Left lung (tissue), 10 donors: ENCODE results near the gene HOMEZ. TPM values are rescaled to one million over a fixed set of nuclear protein-coding genes. Genes with fewer than 3 reads are reported as not detected.

Experiments used
- ATAC-seq: fragments of 200-7000 bp; cut with Tn5 transposase; one replicate; pipeline ENCODE4 v1.9.1; 2020; ENCODE audit warnings: moderate library complexity
- DNase-seq, 4 donors: peaks; one replicate each; pipeline ENCODE4 v3.0.0-alpha.2; 2013 to 2020
- H3K27ac ChIP-seq, 2 donors: fragments of 200-600 bp; sonication (generic) in 1 of 2; one replicate each; pipeline versions ENCODE4 v1.5.0 to v1.8.0; 2020 to 2021
- H3K27me3 ChIP-seq, 2 donors: fragments of 200-600 bp; sonication (generic) in 1 of 2; one replicate each; pipeline versions ENCODE4 v1.5.0 to v1.8.0; 2020 to 2021
- H3K36me3 ChIP-seq, 2 donors: fragments of 200-600 bp; sonication (generic) in 1 of 2; one replicate each; pipeline versions ENCODE4 v1.5.0 to v1.8.0; 2020 to 2021
- H3K4me1 ChIP-seq, 2 donors: fragments of 200-600 bp; one replicate each; pipeline ENCODE4 v1.8.0; 2021
- H3K4me3 ChIP-seq, 2 donors: fragments of 200-600 bp; sonication (generic) in 1 of 2; one replicate each; pipeline versions ENCODE4 v1.5.0 to v1.8.0; 2020 to 2021; ENCODE audit warnings: mild to moderate bottlenecking in 1 of 2
- H3K9me3 ChIP-seq, 2 donors: fragments of 200-600 bp; sonication (generic) in 1 of 2; one replicate each; pipeline versions ENCODE4 v1.5.0 to v1.8.0; 2020 to 2021
- intact Hi-C, 2 donors: fragments of 100-400 bp; cut with DNase I; formaldehyde crosslinking; loops; one replicate each; pipeline versions ENCODE4 v1.11.2 to v1.14.2; 2022
- polyA plus RNA-seq, 6 donors: library from polyadenylated mRNA; unstranded; fragments of 120-200 nt; gene quantifications; one replicate each; pipeline ENCODE4 v1.2.1, GENCODE V29; 2013; ENCODE audit not compliant: insufficient read length in 6 of 6
- total RNA-seq, 2 donors: library from RNA; stranded (reverse); fragmentation: NEBNext Ultra II Directional; extraction: Animal tissue kit (Norgen Biotek cat#: 25700); gene quantifications; one replicate each; pipeline ENCODE4 v1.2.1, GENCODE V29; 2021
- TF ChIP-seq, protein P1 (sequence below), 2 donors: fragments of 200-600 bp; sonication (generic) in 1 of 2; IDR thresholded peaks; one replicate each; pipeline versions ENCODE4 v1.5.0 to v1.8.0; 2021; ENCODE audit warnings: antibody characterized with exemption in 2 of 2
- donor health status: DM: no; HTN: yes; CAD: no.
- donor health status: DM: no; HTN: no; CAD: no.

HOMEZ gene
- total and polyA plus RNA-seq, 8 donors: 11.9 to 18.6 (median 15.4) TPM

DNA sequence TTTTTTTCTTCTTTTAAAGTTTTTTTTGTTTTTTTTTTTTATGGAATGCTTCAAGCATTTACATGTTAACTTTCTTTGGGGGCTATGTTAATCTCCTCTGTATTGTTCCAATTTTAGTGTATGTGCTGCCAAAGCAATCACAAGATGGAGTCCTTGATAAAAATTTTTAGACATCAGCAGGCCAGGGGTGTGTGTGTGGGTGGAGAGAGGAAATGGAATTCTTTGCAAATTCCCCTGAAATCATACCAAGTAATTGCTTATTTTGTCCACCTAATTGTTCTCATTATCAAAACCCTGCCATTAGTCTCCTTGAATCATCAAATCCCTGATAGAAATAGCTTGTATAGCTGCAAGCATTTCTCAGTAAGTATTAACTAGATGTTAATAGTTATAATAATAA, 26.5 kb downstream of the HOMEZ start:
- H3K36me3 ChIP-seq: no peaks in the 10 kb centered on the region
- no peaks in the 10 kb centered on the region for H3K4me1 ChIP-seq
- H3K4me3 ChIP-seq: no peak overlapping the region
- peaks cover 0 to 14% of the 10 kb centered on the region in 2 donors for H3K27me3 ChIP-seq
- ATAC-seq (no peak), DNase-seq (no peak)
- intact Hi-C loops: no loop called here
- H3K9me3 ChIP-seq: no peaks in the 10 kb centered on the region
- TF ChIP-seq, protein P1, sequence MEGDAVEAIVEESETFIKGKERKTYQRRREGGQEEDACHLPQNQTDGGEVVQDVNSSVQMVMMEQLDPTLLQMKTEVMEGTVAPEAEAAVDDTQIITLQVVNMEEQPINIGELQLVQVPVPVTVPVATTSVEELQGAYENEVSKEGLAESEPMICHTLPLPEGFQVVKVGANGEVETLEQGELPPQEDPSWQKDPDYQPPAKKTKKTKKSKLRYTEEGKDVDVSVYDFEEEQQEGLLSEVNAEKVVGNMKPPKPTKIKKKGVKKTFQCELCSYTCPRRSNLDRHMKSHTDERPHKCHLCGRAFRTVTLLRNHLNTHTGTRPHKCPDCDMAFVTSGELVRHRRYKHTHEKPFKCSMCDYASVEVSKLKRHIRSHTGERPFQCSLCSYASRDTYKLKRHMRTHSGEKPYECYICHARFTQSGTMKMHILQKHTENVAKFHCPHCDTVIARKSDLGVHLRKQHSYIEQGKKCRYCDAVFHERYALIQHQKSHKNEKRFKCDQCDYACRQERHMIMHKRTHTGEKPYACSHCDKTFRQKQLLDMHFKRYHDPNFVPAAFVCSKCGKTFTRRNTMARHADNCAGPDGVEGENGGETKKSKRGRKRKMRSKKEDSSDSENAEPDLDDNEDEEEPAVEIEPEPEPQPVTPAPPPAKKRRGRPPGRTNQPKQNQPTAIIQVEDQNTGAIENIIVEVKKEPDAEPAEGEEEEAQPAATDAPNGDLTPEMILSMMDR (IDR thresholded peaks at IDR 0.05): no peak
- H3K27ac ChIP-seq: no peak overlapping the region

DNA sequence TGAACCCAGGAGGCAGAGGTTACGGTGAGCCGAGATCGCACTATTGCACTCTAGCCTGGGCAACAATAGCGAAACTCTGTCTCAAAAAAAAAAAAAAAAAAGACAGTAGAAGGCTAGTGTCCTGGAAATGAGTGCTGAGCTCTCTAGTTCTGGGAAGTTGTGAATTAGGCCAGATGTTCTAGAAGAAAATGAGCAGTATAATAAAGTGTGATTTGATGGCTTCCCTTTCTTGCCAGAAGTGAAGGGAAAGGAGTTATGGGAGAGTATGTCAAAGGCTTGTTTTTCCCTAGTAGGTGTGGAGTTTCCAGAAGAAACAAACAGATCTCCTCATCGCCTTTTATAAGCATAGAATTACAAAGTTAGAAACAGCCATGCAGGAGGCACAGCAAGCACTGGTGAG, 27.7 kb downstream of the HOMEZ start:
- Histone ChIP-seq H3K9me3 (no peaks in the 10 kb centered on the region), H3K27ac (no peak overlapping the region), H3K4me1 (no peaks in the 10 kb centered on the region), H3K36me3 (no peaks in the 10 kb centered on the region), H3K4me3 (no peak overlapping the region), H3K27me3 (peaks cover 0 to 8% of the 10 kb centered on the region in 2 donors)
- intact Hi-C loops: no loop called here
- peak in 1 of 4 donors; percentile 27 for DNase-seq
- TF ChIP-seq, protein P1 (IDR thresholded peaks at IDR 0.05): no peak
- ATAC-seq: no peak

DNA sequence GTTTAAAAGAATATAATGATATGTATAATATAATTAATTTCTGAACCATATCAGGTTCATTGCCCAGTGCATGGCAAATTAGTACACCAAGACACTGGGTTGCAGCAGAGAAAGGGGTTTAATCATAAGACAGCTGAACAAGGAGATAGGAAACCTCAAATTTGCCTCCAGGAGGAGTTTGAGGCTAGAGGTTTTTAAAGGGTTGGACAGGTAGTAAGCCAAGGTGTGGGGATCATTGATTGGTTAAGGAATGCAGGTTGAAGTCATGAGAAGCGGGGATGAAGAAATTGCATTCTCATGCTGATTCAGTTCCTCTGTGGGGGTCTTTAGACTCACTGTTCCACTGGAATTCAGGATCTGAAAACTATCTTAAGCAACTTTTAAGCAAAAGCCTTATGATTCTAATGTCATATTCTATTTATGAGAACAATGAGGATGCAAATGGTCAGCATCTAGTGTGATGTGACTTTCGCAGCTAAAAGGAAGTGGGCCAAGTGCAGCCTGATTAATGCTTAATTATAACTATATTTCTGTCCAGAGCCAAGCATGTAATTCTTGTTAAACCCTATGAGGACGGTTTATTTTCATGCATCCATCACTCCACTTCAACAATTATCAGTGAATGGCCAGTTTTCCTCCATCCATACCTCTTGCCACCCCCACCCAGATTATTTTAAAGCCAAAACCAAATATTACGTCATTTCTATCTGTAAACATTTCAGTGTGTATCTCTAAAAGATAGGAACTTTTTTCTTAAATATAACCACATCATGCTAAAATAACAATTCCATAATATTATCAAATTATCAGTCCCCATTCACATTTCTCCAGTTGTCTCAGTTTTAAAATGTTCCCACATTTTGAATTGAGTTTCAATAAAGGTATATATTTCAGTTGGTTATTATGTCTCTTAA, 33.3 kb downstream of the HOMEZ start:
- no peak overlapping the region for H3K27ac ChIP-seq
- intact Hi-C loops: no loop called here
- H3K27me3 ChIP-seq: no peaks in the 10 kb centered on the region
- TF ChIP-seq, protein P1 (IDR thresholded peaks at IDR 0.05): no peak
- H3K4me3 ChIP-seq: no peak overlapping the region
- H3K36me3 ChIP-seq: no peaks in the 10 kb centered on the region
- ATAC-seq: no peak
- H3K9me3 ChIP-seq: no peaks in the 10 kb centered on the region
- no peaks in the 10 kb centered on the region for H3K4me1 ChIP-seq
- no peak for DNase-seq

DNA sequence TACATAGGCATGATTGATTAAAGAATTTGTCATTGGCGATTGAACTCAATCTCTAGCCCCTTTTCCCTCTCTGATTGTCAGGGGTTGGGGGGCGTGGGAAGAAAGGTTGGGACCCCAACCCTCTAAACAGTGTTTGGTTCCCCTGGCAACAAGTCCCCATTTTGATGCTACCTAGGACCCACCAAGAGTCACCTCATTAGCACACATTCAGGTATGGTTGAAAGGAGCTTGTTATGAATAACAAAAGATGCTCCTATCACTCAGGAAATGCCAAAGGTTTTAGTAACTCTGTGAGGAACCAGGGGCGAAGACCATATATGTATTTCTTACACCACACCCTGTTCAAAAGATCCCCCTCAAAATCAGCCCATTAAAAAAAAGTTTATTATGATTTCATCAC, 33.9 kb downstream of the HOMEZ start:
- intact Hi-C loops: no loop called here
- H3K4me3 ChIP-seq: no peak overlapping the region
- TF ChIP-seq, protein P1 (IDR thresholded peaks at IDR 0.05): no peak
- no peaks in the 10 kb centered on the region for H3K9me3 ChIP-seq
- H3K36me3 ChIP-seq: no peaks in the 10 kb centered on the region
- no peak for ATAC-seq
- H3K27me3 ChIP-seq: no peaks in the 10 kb centered on the region
- no peaks in the 10 kb centered on the region for H3K4me1 ChIP-seq
- no peak for DNase-seq
- no peak overlapping the region for H3K27ac ChIP-seq

DNA sequence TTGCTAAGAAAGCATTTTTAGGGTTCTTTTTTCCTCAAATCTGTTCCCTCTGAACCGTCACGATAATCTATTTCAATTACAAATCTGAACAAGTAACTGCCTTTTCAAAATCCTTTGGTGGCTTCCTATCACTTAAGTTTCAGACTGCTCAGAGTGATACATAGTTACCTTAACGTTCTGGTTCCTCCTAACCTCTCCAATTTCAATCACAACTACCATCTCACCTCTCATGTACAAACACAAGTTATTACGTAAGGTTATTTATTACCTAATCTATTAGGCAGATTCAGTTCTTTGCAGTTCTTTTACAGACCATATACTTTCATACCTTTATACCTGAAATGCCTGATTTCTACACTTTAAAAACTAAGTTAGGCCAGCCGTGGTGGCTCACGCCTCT, 36.1 kb downstream of the HOMEZ start:
- Histone ChIP-seq H3K27me3 (no peaks in the 10 kb centered on the region), H3K4me1 (no peaks in the 10 kb centered on the region), H3K27ac (no peak overlapping the region), H3K36me3 (no peaks in the 10 kb centered on the region), H3K4me3 (no peak overlapping the region), H3K9me3 (no peaks in the 10 kb centered on the region)
- DNase-seq: no peak
- ATAC-seq: no peak
- TF ChIP-seq, protein P1 (IDR thresholded peaks at IDR 0.05): no peak
- intact Hi-C loops: no loop called here
